CMK (cell line): ENCODE results near the gene WDR89.
"Not testable (repeated sequence)": the region's sequence is repeated elsewhere in the genome, so short reads cannot be mapped to it uniquely, and the experiment has no call there.

Experiments
- DNase-seq: peaks from one replicate; pipeline ENCODE4 v3.0.0-alpha.2; 2010; ENCODE audit warnings: low read depth

WDR89 gene

GRCh38 chr14:63594455-63595372, 47.0 kb downstream of the WDR89 start:
- DNase-seq: no peak

GRCh38 chr14:63583046-63583445, 58.6 kb downstream of the WDR89 start:
- DNase-seq: not testable (repeated sequence)

DNA sequence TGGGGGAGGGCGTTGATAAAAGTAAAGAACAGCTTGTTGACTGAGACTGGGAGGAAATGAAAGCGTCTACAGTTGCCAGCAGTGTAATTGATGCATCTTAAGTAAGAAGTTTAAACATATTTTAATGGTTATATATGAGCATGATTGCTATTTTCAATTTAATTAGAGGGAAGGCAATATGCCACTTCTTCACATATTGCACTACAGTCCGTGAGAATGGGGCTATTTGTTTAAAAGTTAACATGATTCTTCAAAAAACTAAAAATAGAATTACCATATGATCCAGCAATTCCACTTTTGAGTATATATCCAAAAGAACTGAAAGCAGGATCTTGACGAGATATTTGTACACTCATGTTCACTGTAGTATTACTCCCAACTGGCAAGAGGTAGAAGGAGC, 60.2 kb downstream of the WDR89 start:
- no peak for DNase-seq

DNA sequence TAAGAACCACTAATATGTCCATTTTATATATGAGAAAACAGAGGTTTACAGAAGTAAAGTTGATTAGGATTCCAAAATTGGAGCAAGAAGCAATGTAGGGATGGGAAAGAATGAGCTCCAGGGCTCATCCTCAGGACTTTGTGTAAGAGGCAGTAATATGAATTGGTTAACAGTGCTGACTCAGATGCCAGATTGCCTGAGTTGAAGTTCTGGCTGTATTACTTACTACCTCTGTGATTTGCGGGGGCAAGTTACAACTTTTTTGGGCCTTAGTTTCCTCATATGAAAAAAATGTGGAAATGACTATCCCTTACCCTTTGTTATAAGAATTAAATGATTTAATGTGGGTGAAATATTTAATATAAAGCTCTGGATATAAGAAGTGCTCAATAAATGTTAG, 63.4 kb downstream of the WDR89 start:
- no peak for DNase-seq

- no peak for DNase-seq
These were observed 68.1 kb downstream of the WDR89 start for GRCh38 chr14:63573581-63573980.

DNA sequence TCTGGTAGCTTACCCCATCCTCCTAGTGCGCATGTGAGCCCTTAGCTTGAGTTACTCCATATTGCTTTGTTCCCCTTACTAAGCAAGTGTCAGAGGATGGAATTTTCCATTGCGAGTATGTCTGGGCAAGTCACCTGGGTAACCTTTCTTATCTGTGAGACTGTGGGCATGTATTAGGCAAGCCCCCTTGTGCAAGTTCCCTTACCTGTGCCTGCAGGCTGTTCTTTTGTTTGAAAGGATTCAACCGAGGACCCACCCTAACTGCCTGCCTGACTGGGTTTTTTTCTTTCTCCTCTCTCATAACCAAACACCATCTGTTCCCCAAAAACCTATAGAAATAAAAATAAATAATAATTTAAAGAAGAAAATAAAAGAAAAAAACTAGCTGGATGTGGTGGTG, 76.2 kb downstream of the WDR89 start:
- DNase-seq: no peak

DNA sequence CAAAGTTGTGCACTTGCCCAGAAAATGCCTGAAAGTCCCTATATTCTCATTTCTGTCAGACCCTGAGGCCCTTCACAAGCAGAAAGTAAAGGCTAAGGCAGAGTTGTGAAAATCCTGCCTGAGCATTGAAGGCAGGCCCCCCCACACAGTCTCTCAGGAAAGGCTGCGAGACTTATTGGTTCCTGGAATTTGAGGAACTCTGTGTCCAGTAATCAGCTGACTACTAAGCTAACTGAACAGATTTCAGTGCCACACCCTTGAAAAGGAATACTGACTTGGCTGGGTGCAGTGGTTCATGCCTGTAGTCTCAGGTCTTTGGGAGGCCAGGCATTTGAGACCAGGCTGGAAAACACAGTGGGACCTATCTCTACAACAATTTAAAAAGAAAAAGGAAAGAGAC, 77.4 kb downstream of the WDR89 start:
- DNase-seq: no peak

- DNase-seq: no peak
These were observed 78.2 kb downstream of the WDR89 start for GRCh38 chr14:63563370-63564026.

DNA sequence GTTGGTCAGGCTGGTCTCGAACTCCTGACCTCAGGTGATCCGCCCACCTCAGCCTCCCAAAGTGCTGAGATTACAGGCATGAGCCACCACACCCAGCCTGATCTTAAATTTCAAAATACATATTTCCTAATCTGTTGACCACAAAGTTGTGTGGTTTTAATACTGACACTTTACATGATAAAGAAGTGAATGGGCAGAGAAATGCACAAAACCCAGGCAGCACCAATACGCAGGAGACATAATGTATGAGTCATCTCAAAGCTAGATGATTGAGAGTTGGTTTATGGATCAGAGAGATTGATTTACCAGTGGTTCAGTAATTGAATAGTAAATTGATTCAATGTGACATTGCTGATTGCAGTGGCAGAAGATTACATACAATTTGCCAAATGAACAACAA, 79.3 kb downstream of the WDR89 start:
- no peak for DNase-seq

- no peak for DNase-seq
These were observed 86.1 kb downstream of the WDR89 start for GRCh38 chr14:63555572-63555971.

DNA sequence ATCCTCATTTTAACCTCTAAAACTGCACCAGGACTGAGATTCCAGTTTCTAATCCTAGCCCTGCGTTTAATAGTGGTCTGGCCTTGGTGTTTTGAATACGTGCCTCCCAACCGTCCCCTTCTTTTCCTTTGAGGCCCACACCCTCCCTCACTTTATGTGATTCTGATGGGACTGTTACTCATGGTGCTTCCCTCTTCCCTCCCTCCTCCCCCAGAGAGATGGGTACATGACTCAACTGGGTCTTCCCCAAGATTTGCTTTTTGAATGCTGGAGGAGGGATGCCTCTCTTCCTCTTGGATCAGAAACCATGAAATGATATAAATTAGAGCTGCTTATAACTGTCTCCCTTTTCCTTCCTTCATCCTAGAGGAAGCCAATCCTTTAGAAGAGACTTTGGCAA, 90.3 kb downstream of the WDR89 start:
- DNase-seq: no peak

DNA sequence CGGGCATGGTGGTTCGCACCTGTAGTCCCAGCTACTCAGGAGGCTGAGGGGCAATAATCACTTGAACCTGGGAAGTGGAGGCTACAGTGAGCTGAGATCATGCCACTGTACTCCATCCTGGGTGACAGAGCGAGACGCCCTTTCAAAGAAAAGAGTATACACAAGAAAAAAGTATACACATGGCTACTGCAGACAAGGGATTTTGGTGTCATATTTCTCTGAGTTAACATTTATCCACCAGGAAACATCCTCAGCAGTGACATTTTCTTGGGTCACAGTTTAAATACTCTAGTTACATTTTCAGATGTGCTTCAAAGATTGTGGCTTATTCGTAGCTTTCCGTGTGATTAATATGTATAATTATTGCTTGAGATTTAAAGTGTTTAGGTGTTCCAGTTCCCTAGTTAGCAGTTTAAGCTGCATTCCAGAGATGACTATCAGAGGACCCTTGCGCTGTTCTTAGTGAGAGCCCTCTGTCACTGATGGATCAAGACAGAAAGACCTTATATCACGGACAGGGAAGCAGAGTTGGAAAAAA, 93.8 kb downstream of the WDR89 start:
- no peak for DNase-seq
